PC-3 (cell line): Measurements from ENCODE around the gene KCNB1.

Source experiments
- CTCF ChIP-seq: fragments of 300-600 bp; sonication (generic); conservative IDR thresholded peaks from 2 replicates; pipeline ENCODE4 v1.5.1; 2017; ENCODE audit warnings: antibody characterized with exemption, low read depth, mild to moderate bottlenecking, low read length
- EZH2 ChIP-seq: fragments of 300-600 bp; sonication (generic); IDR thresholded peaks from one replicate; pipeline ENCODE4 v1.6.1; 2017; ENCODE audit warnings: antibody characterized with exemption, mild to moderate bottlenecking, low read length; ENCODE audit not compliant: unreplicated experiment

- TF ChIP-seq CTCF (no peak), EZH2 (no peak)
These were observed 145.1 kb downstream of the KCNB1 start for GRCh38 chr20:49337357-49337756.
